OCI-LY3 (cell line): ENCODE measurements around the gene RAB35.
A peak's percentile ranks its signal among the peaks of the same experiment; 100 is the strongest.

Source experiments
- H2AFZ ChIP-seq: fragments of 200-600, 300-600 bp; shearing (Covaris generic); 2 replicates; pipeline ENCODE4 v1.6.0; 2014; ENCODE audit warnings: antibody characterized with exemption, low read depth, low read length
- H3K27ac ChIP-seq: fragments of 200-600, 300-600 bp; sonication (generic); 2 replicates; pipeline ENCODE4 v1.5.1; 2014; ENCODE audit warnings: mild to moderate bottlenecking, low read length, moderate library complexity, mixed read lengths
- H3K27me3 ChIP-seq: fragments of 200-600, 300-600 bp; sonication (generic); 2 replicates; pipeline ENCODE4 v1.6.1; 2014; ENCODE audit warnings: low read depth, low read length, mixed read lengths
- H3K36me3 ChIP-seq: fragments of 200-600, 300-600 bp; sonication (generic); replicated peaks from 2 replicates; pipeline ENCODE3; 2014; ENCODE audit warnings: low read depth, low read length, mixed read lengths
- H3K4me1 ChIP-seq: fragments of 300-600, 200-600 bp; sonication (generic); 2 replicates; pipeline ENCODE4 v1.6.1; 2014; ENCODE audit warnings: low read length, mixed read lengths
- H3K4me2 ChIP-seq: fragments of 200-600, 300-600 bp; sonication (generic); 2 replicates; pipeline ENCODE4 v1.6.1; 2014; ENCODE audit warnings: low read length, mixed read lengths
- H3K4me3 ChIP-seq: fragments of 300-600, 200-600 bp; sonication (generic); 2 replicates; pipeline ENCODE4 v1.5.1; 2014; ENCODE audit warnings: antibody characterized with exemption, mild to moderate bottlenecking, low read length, moderate library complexity
- H3K79me2 ChIP-seq: fragments of 300-600, 200-600 bp; shearing (Covaris generic); 2 replicates; pipeline ENCODE4 v1.6.1; 2014; ENCODE audit warnings: mild to moderate bottlenecking, low read length, mixed read lengths
- H3K9ac ChIP-seq: fragments of 300-600, 200-600 bp; shearing (Covaris generic); 2 replicates; pipeline ENCODE4 v1.6.0; 2014; ENCODE audit warnings: mild to moderate bottlenecking, low read length, moderate library complexity
- H3K9me3 ChIP-seq: fragments of 200-600, 300-600 bp; shearing (Covaris generic); 2 replicates; pipeline ENCODE4 v1.6.1; 2014; ENCODE audit warnings: low read length, mixed read lengths; ENCODE audit not compliant: insufficient read depth
- H4K20me1 ChIP-seq: fragments of 200-600, 300-600 bp; sonication (generic); 2 replicates; pipeline ENCODE4 v1.6.1; 2016; ENCODE audit warnings: low read length, mixed read lengths; ENCODE audit not compliant: insufficient read depth
- EZH2phosphoT487 ChIP-seq: fragments of 200-600 bp; shearing (Covaris generic); IDR thresholded peaks from 2 replicates; pipeline ENCODE4 v1.6.1; 2018; ENCODE audit warnings: antibody characterized with exemption, mixed run types, low read depth
- TF ChIP-seq, protein P1 (sequence below): fragments of 200-600, 300-600 bp; sonication (generic); IDR thresholded peaks from 2 replicates; pipeline ENCODE4 v1.5.1; 2014; ENCODE audit warnings: antibody characterized with exemption, low read length, low read depth

RAB35 gene

GRCh38 chr12:120136093-120136770 lies 19.7 kb upstream of the RAB35 start:
- H3K4me3 ChIP-seq, result no peak overlapping the region
- no peak overlapping the region for H3K9ac ChIP-seq
- no peak overlapping the region for H3K4me2 ChIP-seq
- H2AFZ ChIP-seq, result no peak overlapping the region
- peaks cover 30% of the 10 kb centered on the region for H3K4me1 ChIP-seq
- peaks cover 74% of the 10 kb centered on the region for H3K36me3 ChIP-seq
- H4K20me1 ChIP-seq, result 0 out of 2 replicates have a peak, but pooled peaks cover 3% of the 10 kb centered on the region
- no peaks in the 10 kb centered on the region for H3K27me3 ChIP-seq
- H3K27ac ChIP-seq, result no peak overlapping the region
- H3K79me2 ChIP-seq, result no peaks in the 10 kb centered on the region
- TF ChIP-seq, protein P1, sequence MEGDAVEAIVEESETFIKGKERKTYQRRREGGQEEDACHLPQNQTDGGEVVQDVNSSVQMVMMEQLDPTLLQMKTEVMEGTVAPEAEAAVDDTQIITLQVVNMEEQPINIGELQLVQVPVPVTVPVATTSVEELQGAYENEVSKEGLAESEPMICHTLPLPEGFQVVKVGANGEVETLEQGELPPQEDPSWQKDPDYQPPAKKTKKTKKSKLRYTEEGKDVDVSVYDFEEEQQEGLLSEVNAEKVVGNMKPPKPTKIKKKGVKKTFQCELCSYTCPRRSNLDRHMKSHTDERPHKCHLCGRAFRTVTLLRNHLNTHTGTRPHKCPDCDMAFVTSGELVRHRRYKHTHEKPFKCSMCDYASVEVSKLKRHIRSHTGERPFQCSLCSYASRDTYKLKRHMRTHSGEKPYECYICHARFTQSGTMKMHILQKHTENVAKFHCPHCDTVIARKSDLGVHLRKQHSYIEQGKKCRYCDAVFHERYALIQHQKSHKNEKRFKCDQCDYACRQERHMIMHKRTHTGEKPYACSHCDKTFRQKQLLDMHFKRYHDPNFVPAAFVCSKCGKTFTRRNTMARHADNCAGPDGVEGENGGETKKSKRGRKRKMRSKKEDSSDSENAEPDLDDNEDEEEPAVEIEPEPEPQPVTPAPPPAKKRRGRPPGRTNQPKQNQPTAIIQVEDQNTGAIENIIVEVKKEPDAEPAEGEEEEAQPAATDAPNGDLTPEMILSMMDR, result no peak
- TF ChIP-seq EZH2phosphoT487, result no peak
- no peaks in the 10 kb centered on the region for H3K9me3 ChIP-seq

DNA sequence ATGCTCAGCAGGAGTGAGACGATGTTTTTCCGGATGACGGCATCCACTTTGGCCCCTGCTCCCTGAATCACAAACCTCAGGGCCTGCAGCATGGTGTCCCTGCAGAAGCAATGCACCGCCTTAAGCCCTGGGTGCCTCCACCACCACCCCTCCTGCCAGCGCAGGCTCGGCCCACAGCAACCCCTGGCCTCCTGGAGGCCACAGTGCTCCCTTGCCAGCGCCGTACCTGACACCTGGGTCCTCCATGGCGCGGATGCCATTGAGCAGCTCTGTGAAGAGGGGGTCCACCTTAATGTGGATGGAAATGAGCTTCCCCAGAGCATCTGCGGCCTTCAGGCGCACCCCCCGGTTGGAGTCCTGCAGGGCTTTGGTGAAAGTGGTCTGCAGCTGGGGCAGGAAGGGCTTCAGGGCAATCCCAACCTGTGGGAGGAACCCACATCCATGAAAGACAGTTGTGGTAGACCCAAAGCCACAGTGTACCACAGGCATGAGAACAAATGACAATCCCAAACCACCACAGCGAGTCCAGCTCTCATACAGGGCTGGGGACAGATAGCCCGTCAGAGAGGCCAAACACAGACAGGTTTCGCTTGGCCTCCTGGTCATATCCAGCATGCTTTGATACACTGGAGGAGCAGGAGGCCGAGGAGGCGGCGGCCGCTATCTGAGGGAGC lies 17.9 kb upstream of the RAB35 start:
- H3K4me2 ChIP-seq, result no peak overlapping the region

GRCh38 chr12:120132863-120133385 lies 16.4 kb upstream of the RAB35 start:
- H3K4me3 ChIP-seq, result peak overlapping the region; percentile 16; the same call in 1 of the 2 replicates
- H3K9ac ChIP-seq, result peak overlapping the region; percentile 20

More for the DNA sequence above, 17.9 kb upstream of the RAB35 start:
- 0 out of 2 replicates have a peak, but pooled peaks cover 3% of the 10 kb centered on the region for H4K20me1 ChIP-seq
- TF ChIP-seq, protein P1, result no peak
- TF ChIP-seq EZH2phosphoT487, result no peak
- H3K36me3 ChIP-seq, result peaks cover 73% of the 10 kb centered on the region
- H3K9ac ChIP-seq, result no peak overlapping the region
- H3K27ac ChIP-seq, result peak overlapping the region; percentile 86; the same call in 1 of the 2 replicates
- H3K27me3 ChIP-seq, result no peaks in the 10 kb centered on the region
- H2AFZ ChIP-seq, result no peak overlapping the region
- peaks cover 30% of the 10 kb centered on the region for H3K4me1 ChIP-seq
- no peaks in the 10 kb centered on the region for H3K9me3 ChIP-seq
- no peak overlapping the region for H3K4me3 ChIP-seq
- no peaks in the 10 kb centered on the region for H3K79me2 ChIP-seq

More at GRCh38 chr12:120132863-120133385, 16.4 kb upstream of the RAB35 start:
- no peak for TF ChIP-seq EZH2phosphoT487
- TF ChIP-seq, protein P1, result no peak
- Histone ChIP-seq H3K4me2 (peak overlapping the region; percentile 47), H3K27ac (peak overlapping the region; percentile 86), H4K20me1 (0 out of 2 replicates have a peak, but pooled peaks cover 3% of the 10 kb centered on the region), H3K27me3 (no peaks in the 10 kb centered on the region), H3K4me1 (peaks cover 30% of the 10 kb centered on the region), H3K79me2 (no peaks in the 10 kb centered on the region), H2AFZ (no peak overlapping the region), H3K36me3 (peaks cover 69% of the 10 kb centered on the region), H3K9me3 (no peaks in the 10 kb centered on the region)
